ENCODE data around the gene RHOA.

GRCh38 chr3:49370585-49371290 is 41.0 kb downstream of the RHOA start:
- TF ChIP-seq, protein P1, sequence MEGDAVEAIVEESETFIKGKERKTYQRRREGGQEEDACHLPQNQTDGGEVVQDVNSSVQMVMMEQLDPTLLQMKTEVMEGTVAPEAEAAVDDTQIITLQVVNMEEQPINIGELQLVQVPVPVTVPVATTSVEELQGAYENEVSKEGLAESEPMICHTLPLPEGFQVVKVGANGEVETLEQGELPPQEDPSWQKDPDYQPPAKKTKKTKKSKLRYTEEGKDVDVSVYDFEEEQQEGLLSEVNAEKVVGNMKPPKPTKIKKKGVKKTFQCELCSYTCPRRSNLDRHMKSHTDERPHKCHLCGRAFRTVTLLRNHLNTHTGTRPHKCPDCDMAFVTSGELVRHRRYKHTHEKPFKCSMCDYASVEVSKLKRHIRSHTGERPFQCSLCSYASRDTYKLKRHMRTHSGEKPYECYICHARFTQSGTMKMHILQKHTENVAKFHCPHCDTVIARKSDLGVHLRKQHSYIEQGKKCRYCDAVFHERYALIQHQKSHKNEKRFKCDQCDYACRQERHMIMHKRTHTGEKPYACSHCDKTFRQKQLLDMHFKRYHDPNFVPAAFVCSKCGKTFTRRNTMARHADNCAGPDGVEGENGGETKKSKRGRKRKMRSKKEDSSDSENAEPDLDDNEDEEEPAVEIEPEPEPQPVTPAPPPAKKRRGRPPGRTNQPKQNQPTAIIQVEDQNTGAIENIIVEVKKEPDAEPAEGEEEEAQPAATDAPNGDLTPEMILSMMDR (IDR thresholded peaks at IDR 0.05; ENCODE audit: low read depth, low read length, missing input control), result no peak
- TF ChIP-seq JUND (IDR thresholded peaks at IDR 0.05), result no peak
- no peak for TF ChIP-seq FOXA2 (IDR thresholded peaks at IDR 0.05)
- TF ChIP-seq REST (IDR thresholded peaks at IDR 0.05), result no peak
- TF ChIP-seq SP1 (IDR thresholded peaks at IDR 0.05), result no peak
- no peak for TF ChIP-seq TAF1 (conservative IDR thresholded peaks at IDR 0.05)
- TF ChIP-seq RAD21 (IDR thresholded peaks at IDR 0.05), result no peak
- no peak for TF ChIP-seq MAX (IDR thresholded peaks at IDR 0.05)
- TF ChIP-seq GABPA (IDR thresholded peaks at IDR 0.05 in 1 of 2, conservative IDR thresholded peaks at IDR 0.05 in 1 of 2), result no peak
- TF ChIP-seq, protein P2, sequence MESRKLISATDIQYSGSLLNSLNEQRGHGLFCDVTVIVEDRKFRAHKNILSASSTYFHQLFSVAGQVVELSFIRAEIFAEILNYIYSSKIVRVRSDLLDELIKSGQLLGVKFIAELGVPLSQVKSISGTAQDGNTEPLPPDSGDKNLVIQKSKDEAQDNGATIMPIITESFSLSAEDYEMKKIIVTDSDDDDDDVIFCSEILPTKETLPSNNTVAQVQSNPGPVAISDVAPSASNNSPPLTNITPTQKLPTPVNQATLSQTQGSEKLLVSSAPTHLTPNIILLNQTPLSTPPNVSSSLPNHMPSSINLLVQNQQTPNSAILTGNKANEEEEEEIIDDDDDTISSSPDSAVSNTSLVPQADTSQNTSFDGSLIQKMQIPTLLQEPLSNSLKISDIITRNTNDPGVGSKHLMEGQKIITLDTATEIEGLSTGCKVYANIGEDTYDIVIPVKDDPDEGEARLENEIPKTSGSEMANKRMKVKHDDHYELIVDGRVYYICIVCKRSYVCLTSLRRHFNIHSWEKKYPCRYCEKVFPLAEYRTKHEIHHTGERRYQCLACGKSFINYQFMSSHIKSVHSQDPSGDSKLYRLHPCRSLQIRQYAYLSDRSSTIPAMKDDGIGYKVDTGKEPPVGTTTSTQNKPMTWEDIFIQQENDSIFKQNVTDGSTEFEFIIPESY (IDR thresholded peaks at IDR 0.05), result no peak
- TF ChIP-seq ATF3 (IDR thresholded peaks at IDR 0.05), result no peak
- no peak for TF ChIP-seq YY1 (IDR thresholded peaks at IDR 0.05)
